ENCODE data around the gene PRPH. TPM values are rescaled to one million over a fixed set of nuclear protein-coding genes. Genes with fewer than 3 reads are reported as not detected.
A peak's percentile ranks its signal among the peaks of the same experiment; 100 is the strongest.

PRPH gene
- total RNA-seq, 1 experiment from 2014 or later, result 5.1 TPM

- no peak overlapping the region for H3K4me3 ChIP-seq (ENCODE audit: insufficient read depth, low read depth, low read length)
- no peak for DNase-seq
- peaks cover 97% of the 10 kb centered on the region for H3K27me3 ChIP-seq (ENCODE audit: control insufficient read depth, insufficient read depth, low read length)
- no peaks in the 10 kb centered on the region for H3K36me3 ChIP-seq (replicated peaks; ENCODE audit: control insufficient read depth, insufficient read depth, low read length)
Observed at GRCh38 chr12:49340095-49340870, 45.3 kb downstream of the PRPH start.

- Histone ChIP-seq H3K36me3 (replicated peaks; ENCODE audit: control insufficient read depth, insufficient read depth, low read length) (no peaks in the 10 kb centered on the region), H3K4me3 (ENCODE audit: insufficient read depth, low read depth, low read length) (peak overlapping the region; percentile 60; the same call in 1 of the 2 replicates), H3K27me3 (ENCODE audit: control insufficient read depth, insufficient read depth, low read length) (peaks cover 97% of the 10 kb centered on the region)
- DNase-seq, result peak; percentile 64
Observed at GRCh38 chr12:49340971-49341776, 46.2 kb downstream of the PRPH start.

GRCh38 chr12:49341777-49342065 is 46.8 kb downstream of the PRPH start:
- no peaks in the 10 kb centered on the region for H3K36me3 ChIP-seq (replicated peaks; ENCODE audit: control insufficient read depth, insufficient read depth, low read length)
- peaks cover 97% of the 10 kb centered on the region for H3K27me3 ChIP-seq (ENCODE audit: control insufficient read depth, insufficient read depth, low read length)
- peak overlapping the region; percentile 60 for H3K4me3 ChIP-seq (ENCODE audit: insufficient read depth, low read depth, low read length)
- no peak for DNase-seq

- Histone ChIP-seq H3K27me3 (ENCODE audit: control insufficient read depth, insufficient read depth, low read length) (peaks cover 98% of the 10 kb centered on the region), H3K36me3 (replicated peaks; ENCODE audit: control insufficient read depth, insufficient read depth, low read length) (no peaks in the 10 kb centered on the region), H3K4me3 (ENCODE audit: insufficient read depth, low read depth, low read length) (peak overlapping the region; percentile 60)
- DNase-seq, result peak; percentile 96
Observed at GRCh38 chr12:49342066-49342913, 47.3 kb downstream of the PRPH start.

GRCh38 chr12:49342914-49343731 is 48.2 kb downstream of the PRPH start:
- H3K27me3 ChIP-seq (ENCODE audit: control insufficient read depth, insufficient read depth, low read length), result peaks cover 97% of the 10 kb centered on the region
- DNase-seq, result peak; percentile 60
- no peaks in the 10 kb centered on the region for H3K36me3 ChIP-seq (replicated peaks; ENCODE audit: control insufficient read depth, insufficient read depth, low read length)
- peak overlapping the region; percentile 60 for H3K4me3 ChIP-seq (ENCODE audit: insufficient read depth, low read depth, low read length)

- Histone ChIP-seq H3K36me3 (replicated peaks; ENCODE audit: control insufficient read depth, insufficient read depth, low read length) (no peaks in the 10 kb centered on the region), H3K4me3 (ENCODE audit: insufficient read depth, low read depth, low read length) (no peak overlapping the region; the same call in 1 of the 2 replicates), H3K27me3 (ENCODE audit: control insufficient read depth, insufficient read depth, low read length) (peaks cover 97% of the 10 kb centered on the region)
- DNase-seq, result peak; percentile 60
Observed at GRCh38 chr12:49344486-49345050, 49.6 kb downstream of the PRPH start.

GRCh38 chr12:49345051-49345824 is 50.3 kb downstream of the PRPH start:
- H3K36me3 ChIP-seq (replicated peaks; ENCODE audit: control insufficient read depth, insufficient read depth, low read length), result no peaks in the 10 kb centered on the region
- peaks cover 93% of the 10 kb centered on the region for H3K27me3 ChIP-seq (ENCODE audit: control insufficient read depth, insufficient read depth, low read length)
- DNase-seq, result peak; percentile 87
- peak overlapping the region; percentile 40 for H3K4me3 ChIP-seq (ENCODE audit: insufficient read depth, low read depth, low read length)

GRCh38 chr12:49345825-49346658 is 51.1 kb downstream of the PRPH start:
- Histone ChIP-seq H3K27me3 (ENCODE audit: control insufficient read depth, insufficient read depth, low read length) (peaks cover 85% of the 10 kb centered on the region), H3K36me3 (replicated peaks; ENCODE audit: control insufficient read depth, insufficient read depth, low read length) (no peaks in the 10 kb centered on the region), H3K4me3 (ENCODE audit: insufficient read depth, low read depth, low read length) (peak overlapping the region; percentile 40)
- DNase-seq, result peak; percentile 90

GRCh38 chr12:49346659-49347310 is 51.8 kb downstream of the PRPH start, which contains the start of gene DNAJC22:
DNAJC22 (plus strand) TSS chr12:49346888; CDS start chr12:49348873, 1,985 bp downstream.
- DNase-seq, result peak; percentile 85
- Histone ChIP-seq H3K27me3 (ENCODE audit: control insufficient read depth, insufficient read depth, low read length) (peaks cover 78% of the 10 kb centered on the region), H3K4me3 (ENCODE audit: insufficient read depth, low read depth, low read length) (peak within 1 kb of the TSS; percentile 40), H3K36me3 (replicated peaks; ENCODE audit: control insufficient read depth, insufficient read depth, low read length) (no peaks in the 10 kb centered on the region)

- Histone ChIP-seq H3K4me3 (ENCODE audit: insufficient read depth, low read depth, low read length) (peak overlapping the region; percentile 40), H3K27me3 (ENCODE audit: control insufficient read depth, insufficient read depth, low read length) (peaks cover 72% of the 10 kb centered on the region), H3K36me3 (replicated peaks; ENCODE audit: control insufficient read depth, insufficient read depth, low read length) (no peaks in the 10 kb centered on the region)
- DNase-seq, result peak; percentile 99
Observed at GRCh38 chr12:49347311-49348193, 52.6 kb downstream of the PRPH start.

Data from H7 (cell line).